ENCODE results near the gene TPST1. TPM values are rescaled to one million over a fixed set of nuclear protein-coding genes. Genes with fewer than 3 reads are reported as not detected.
"Not testable (repeated sequence)": the region's sequence is repeated elsewhere in the genome, so short reads cannot be mapped to it uniquely, and the experiment has no call there.

The TPST1 gene
- total RNA-seq, 4 donors from 2014 or later, result 31.9 to 38.3 (median 36.8) TPM

DNA sequence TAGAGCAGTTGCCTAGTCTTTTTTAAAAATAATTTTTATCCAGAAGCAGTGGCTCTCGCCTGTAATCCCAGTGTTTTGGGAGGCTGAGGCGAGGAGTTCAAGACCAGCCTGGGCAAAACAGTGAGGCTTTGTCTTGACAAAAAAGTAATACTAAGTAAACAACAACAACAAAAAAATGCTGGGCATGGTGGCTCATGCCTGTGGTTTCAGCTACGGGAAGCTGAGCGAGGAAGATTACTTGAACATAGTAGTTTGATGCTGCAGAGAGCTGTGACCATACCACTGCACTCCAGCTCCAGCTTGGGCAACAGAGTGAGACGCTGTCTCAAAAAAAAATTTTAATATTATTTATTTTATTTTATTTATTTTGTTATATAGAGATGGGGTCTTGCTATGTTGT, 31.3 kb upstream of the TPST1 start:
- DNase-seq (ENCODE audit: low spot score in 2 of 2), result no peak
- 73 to 78% methylated on average over 5 of the region's 5 CpGs for WGBS, 2 donors
- TF ChIP-seq, protein P1, sequence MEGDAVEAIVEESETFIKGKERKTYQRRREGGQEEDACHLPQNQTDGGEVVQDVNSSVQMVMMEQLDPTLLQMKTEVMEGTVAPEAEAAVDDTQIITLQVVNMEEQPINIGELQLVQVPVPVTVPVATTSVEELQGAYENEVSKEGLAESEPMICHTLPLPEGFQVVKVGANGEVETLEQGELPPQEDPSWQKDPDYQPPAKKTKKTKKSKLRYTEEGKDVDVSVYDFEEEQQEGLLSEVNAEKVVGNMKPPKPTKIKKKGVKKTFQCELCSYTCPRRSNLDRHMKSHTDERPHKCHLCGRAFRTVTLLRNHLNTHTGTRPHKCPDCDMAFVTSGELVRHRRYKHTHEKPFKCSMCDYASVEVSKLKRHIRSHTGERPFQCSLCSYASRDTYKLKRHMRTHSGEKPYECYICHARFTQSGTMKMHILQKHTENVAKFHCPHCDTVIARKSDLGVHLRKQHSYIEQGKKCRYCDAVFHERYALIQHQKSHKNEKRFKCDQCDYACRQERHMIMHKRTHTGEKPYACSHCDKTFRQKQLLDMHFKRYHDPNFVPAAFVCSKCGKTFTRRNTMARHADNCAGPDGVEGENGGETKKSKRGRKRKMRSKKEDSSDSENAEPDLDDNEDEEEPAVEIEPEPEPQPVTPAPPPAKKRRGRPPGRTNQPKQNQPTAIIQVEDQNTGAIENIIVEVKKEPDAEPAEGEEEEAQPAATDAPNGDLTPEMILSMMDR (IDR thresholded peaks at IDR 0.05), result no peak
- TF ChIP-seq POLR2A (IDR thresholded peaks at IDR 0.05) (no peak), EP300 (IDR thresholded peaks at IDR 0.05) (no peak)
- Histone ChIP-seq H3K4me3 (no peak overlapping the region), H3K27ac (no peak overlapping the region), H3K4me1 (no peaks in the 10 kb centered on the region), H3K27me3 (no peaks in the 10 kb centered on the region), H3K9me3 (peaks cover 0 to 4% (median 0%) of the 10 kb centered on the region in 4 donors), H3K36me3 (no peaks in the 10 kb centered on the region)

DNA sequence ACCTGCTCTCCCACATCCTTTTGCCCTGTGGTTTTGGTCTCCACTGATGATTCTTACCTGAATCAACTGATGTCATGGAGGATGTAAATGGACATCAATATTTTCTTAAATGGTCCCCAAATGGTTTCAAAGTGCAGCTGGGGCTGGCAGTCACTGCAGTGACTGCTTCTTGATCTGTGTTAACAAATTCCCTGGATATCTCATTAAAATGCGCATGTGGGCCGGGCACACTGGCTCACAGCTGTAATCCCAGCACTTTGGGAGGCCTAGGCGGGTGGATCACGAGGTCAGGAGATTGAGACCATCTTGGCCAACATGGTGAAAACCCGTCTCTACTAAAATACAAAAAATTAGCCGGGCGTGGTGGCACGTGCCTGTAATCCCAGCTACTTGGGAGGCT, 30.1 kb upstream of the TPST1 start:
- 90 to 92% methylated on average over 8 of the region's 8 CpGs for WGBS, 2 donors
- not testable (repeated sequence) for H3K36me3 ChIP-seq; H3K4me1 ChIP-seq; H3K27ac ChIP-seq; H3K27me3 ChIP-seq; H3K9me3 ChIP-seq; H3K4me3 ChIP-seq; DNase-seq (ENCODE audit: low spot score in 2 of 2)

DNA sequence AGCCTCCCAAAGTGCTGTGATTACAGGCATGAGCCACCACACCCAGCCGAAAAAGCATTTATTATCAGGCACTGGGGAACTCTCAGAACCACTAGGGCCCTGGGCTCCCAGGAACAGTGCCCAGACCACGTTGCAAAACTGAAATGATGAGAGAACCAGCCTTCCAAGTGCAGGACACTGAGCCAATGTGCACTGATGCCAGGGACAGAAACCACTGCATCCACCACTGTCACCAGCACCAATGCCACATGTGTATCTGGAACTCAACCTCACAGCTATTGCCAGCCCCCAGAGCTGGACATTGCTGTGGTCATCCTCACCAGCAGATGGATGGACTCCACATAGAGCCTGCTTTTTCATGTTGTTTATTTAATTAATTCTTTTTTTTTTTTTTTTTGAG, 28.2 kb upstream of the TPST1 start:
- Histone ChIP-seq H3K27ac (no peak overlapping the region), H3K4me3 (no peak overlapping the region), H3K9me3 (peaks cover 0 to 4% (median 0%) of the 10 kb centered on the region in 4 donors), H3K27me3 (no peaks in the 10 kb centered on the region), H3K36me3 (no peaks in the 10 kb centered on the region), H3K4me1 (no peaks in the 10 kb centered on the region)
- no peak for TF ChIP-seq EP300 (IDR thresholded peaks at IDR 0.05)
- no peak for TF ChIP-seq POLR2A (IDR thresholded peaks at IDR 0.05)
- TF ChIP-seq, protein P1 (IDR thresholded peaks at IDR 0.05), result no peak
- 72 to 85% methylated on average over 2 of the region's 2 CpGs for WGBS, 2 donors
- no peak for DNase-seq (ENCODE audit: low spot score in 2 of 2)

DNA sequence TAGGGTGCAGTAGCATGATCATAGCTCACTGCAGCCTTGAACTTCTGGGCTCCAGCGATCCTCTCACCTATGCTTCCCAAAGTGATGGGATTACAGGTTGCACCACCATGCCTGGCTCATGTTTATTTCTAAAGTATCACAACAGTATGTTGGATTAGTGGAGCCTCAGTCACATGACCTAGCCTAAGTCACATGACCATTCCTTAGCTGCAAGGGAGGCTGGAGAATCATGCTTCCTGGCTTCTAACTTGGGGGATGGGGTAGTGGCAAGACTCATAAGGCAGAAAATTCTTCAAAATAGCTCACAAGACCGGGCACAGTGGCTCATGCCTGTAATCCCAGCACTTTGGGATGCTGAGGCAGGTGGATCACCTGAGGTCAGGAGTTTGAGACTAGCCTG, 26.9 kb upstream of the TPST1 start:
- 94 to 100% methylated on average over 1 to 2 of the region's 2 CpGs for WGBS, 2 donors
- Histone ChIP-seq H3K27ac (no peak overlapping the region), H3K4me3 (no peak overlapping the region), H3K36me3 (no peaks in the 10 kb centered on the region), H3K27me3 (no peaks in the 10 kb centered on the region), H3K4me1 (no peaks in the 10 kb centered on the region), H3K9me3 (peaks cover 0 to 4% (median 0%) of the 10 kb centered on the region in 4 donors)
- TF ChIP-seq POLR2A (IDR thresholded peaks at IDR 0.05), result no peak
- TF ChIP-seq EP300 (IDR thresholded peaks at IDR 0.05), result no peak
- TF ChIP-seq, protein P1 (IDR thresholded peaks at IDR 0.05), result no peak
- DNase-seq (ENCODE audit: low spot score in 2 of 2), result no peak

DNA sequence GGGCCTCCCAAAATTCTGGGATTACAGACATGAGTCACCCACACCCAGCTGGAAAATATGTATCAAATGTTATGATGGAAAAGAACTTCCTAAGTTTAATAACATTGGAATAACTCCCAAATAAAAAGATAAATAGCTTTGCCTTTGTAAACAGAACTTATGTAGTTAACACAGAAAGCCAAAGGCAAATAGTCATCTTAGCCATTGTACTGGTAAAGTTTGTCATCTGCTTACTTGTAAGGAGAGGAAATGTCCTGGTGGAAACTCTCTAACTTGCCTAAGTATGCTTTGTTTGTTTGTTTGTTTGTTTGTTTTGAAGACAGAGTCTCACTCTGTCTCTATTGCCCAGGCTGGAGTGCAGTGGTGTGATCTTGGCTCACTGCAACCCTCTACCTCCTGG, 23.8 kb upstream of the TPST1 start:
- Histone ChIP-seq H3K36me3 (no peaks in the 10 kb centered on the region), H3K27me3 (no peaks in the 10 kb centered on the region), H3K27ac (no peak overlapping the region), H3K4me3 (no peak overlapping the region), H3K4me1 (no peaks in the 10 kb centered on the region), H3K9me3 (peaks cover 0 to 4% (median 0%) of the 10 kb centered on the region in 4 donors)
- DNase-seq (ENCODE audit: low spot score in 2 of 2), result no peak
- TF ChIP-seq, protein P1 (IDR thresholded peaks at IDR 0.05), result no peak
- TF ChIP-seq POLR2A (IDR thresholded peaks at IDR 0.05) (no peak), EP300 (IDR thresholded peaks at IDR 0.05) (no peak)

DNA sequence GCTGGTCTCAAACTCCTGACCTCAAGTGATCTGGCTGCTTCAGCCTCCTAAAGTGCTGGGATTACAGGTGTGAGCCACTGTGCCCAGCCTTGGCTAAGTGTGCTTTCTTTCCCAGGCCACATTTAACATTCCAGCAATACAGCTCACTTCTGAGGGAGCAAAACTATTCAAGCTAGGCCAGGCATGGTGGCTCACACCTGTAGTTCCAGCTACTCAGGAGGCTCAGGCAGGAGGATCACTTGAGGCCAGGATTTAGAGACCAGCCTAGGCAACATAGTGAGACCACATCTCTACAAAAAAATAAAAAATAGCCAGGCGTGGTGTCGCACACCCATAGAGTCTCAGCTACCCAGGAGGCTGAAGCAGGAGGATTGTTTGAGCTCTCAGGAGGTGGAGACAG, 23.3 kb upstream of the TPST1 start:
- Histone ChIP-seq H3K4me3 (no peak overlapping the region), H3K27me3 (no peaks in the 10 kb centered on the region), H3K27ac (no peak overlapping the region), H3K4me1 (no peaks in the 10 kb centered on the region), H3K36me3 (no peaks in the 10 kb centered on the region), H3K9me3 (peaks cover 0 to 4% (median 0%) of the 10 kb centered on the region in 4 donors)
- 95% methylated on average over 2 of the region's 2 CpGs for WGBS, 2 donors
- no peak for DNase-seq (ENCODE audit: low spot score in 2 of 2)
- TF ChIP-seq, protein P1 (IDR thresholded peaks at IDR 0.05), result no peak
- TF ChIP-seq POLR2A (IDR thresholded peaks at IDR 0.05), result no peak
